NCI-H1048 (cell line): ENCODE results near the gene RPA3.

ENCODE experiments used
- DNase-seq: peaks from one replicate; lab custom pipeline; 2025; lab: John Stamatoyannopoulos, UW

The RPA3 gene

DNA sequence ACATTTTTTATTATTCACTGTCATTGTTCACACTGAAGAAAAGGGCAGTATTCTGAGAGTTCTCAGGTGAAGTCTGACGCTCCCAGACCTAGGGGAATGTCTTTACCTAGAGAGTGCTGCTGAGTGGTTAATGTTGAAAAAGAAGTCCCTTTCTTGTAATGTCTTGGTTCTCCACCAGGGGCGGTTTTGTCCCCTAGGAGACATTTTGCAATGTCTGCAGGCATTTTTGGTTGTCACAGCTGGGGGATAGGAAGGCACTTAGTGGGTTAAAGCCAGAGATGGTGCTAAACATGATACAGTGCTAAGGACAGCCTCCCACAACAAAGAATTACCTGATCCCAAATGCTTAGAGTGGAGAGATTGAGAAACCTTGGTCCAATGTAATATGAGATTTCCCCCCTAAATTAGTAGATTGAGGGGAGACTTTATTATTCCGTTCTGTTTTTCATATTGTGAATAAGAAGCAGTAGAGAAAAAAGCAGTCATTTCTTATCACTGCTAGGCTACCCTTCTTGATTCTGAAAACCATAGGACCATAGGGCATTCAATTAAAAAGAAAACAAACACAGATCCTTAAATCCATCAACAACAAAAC is 64.7 kb downstream of the RPA3 start:
- no peak for DNase-seq

DNA sequence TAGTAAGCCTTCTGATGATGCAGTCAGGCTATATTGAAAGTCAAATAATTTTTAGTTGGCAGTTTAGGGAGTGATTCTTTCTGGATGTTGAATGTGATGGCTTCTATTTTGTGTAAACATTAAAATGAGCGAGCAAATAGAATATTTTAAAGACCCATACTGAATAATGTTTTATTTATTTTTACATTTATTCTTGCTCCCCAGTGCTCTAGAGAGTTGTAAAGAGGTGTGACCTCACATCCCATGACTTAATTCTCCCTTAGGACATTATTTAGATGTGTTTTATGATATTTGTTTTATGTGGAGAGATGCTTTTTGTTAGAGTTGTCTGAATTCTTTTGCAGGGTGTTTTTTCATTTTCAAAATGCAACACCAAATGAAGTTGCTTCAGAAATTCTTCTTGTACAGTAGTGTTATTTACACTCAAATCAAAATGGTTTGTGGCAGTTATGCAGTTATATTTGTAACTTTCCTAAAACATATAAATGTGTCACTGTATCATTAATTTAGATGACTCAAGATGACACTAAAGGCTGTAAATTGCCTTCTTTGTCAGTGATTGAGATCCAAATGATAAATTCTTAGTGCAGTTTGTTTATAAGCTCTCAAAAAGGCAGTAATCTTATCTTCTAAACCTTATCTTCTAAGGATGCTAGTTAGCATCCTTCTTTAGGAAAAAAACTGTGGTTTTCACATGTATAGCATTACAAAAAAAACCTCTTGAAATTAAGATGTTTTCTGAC is 65.4 kb downstream of the RPA3 start:
- no peak for DNase-seq

DNA sequence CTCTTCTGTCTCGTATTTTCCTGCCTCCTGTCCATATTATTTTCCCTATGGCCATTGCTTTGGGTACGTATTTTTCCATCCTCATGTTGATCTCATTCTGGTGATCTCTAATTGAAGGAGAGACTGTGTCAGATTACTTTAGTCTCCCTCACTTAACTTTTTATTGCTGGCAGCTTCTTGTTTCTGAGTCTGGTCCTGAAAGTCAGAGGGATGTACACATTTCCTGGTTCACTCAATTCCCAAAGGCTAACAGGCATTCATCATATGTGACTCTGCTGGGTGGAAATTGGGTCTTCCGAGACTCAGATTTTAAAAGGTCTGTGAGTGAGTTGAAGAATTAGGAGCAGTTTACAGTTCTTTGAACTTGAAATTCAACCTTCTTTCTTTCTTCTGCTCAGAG is 66.9 kb downstream of the RPA3 start:
- DNase-seq: no peak

DNA sequence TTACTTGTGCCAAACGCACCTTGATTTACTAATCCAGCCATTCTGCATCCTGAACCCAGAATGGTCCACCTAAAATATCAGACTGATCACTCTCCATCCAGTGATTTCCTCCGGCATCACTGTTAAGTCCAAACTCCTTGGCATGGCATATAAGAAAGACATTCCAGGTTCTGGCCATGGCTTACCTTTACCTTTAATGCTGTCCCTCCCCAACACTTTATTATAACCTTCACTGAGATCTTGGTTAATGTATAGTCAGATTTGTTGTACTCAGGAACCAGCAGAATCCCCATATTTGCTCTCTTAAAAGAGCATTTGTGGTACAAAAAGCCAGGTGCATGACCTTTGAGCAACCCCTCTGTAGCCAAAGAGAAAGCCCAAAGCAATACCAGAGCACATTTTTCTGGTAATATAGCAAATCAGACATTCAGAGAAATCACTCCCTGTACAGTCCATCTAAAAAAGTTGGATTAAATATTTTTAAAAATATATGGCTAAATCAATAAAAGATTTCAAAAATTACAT is 67.7 kb downstream of the RPA3 start:
- no peak for DNase-seq

DNA sequence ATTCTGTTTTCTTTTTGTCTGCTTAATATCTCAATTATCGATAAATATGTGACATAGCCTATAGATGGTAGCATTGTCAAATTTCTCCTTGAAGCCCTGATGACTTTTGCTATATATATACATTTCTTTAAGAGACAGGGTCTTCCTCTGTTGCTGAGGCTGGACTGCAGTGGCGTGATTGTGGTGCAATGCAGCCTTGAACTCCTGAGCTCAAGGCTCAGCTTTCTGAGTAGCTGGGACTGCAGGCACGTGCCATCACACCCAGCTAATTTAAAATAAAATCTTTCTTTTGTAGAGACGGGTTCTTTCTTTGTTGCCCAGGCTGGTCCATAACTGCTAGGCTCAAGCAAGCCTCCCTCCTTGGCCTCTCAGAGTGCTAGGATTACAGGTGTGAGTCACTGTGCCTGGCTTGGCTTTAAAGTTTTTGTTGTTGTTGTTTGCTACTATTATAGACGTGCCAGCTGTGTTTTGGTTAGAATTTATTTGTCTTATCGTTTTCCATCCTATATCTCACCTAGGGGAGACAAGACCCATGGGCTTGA is 70.8 kb downstream of the RPA3 start:
- no peak for DNase-seq

DNA sequence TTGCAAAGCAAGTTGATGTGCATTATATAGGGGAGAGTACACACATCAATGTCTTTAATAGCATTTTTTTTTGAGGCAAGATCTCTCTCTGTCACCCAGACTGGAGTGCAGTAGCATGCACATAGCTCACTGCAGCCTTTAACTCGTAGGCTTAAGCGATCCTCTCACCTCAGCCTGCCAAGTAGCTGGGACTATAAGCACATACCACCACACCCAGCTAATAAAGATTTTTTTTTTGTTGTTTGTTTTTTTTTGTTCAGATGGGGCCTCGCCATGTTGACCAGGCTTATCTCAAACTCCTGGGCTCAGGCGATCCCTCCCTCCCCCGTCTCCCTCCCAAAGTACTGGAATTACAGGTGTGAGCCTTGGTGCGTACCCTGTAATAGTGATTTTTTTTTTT is 76.3 kb downstream of the RPA3 start:
- DNase-seq: no peak

DNA sequence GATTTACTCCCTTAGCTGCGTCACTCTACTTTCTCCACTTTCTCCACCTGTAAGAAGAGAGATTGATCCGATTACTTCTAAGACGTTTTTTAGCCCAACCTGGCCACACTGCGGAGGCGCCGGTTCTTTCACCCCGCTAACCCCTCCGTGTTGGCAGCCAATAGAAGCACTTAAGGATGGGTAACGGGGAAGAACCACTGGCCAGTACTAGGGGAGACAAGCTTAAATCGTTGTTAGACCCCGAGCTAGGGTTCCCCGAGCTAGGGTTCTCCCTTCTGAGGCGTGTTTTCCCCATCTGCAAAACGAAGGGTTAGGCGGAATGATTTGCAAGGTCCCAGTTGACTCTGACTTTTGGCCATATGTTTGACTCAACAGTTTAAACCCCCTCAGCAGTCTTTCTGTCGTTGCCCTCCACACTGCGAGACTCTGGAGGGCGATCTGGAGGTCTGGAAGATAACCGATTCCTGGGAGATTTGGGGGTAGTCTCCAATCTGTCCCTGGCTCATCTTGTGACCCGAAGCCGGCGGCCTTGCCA is 77.2 kb downstream of the RPA3 start:
- DNase-seq: no peak

DNA sequence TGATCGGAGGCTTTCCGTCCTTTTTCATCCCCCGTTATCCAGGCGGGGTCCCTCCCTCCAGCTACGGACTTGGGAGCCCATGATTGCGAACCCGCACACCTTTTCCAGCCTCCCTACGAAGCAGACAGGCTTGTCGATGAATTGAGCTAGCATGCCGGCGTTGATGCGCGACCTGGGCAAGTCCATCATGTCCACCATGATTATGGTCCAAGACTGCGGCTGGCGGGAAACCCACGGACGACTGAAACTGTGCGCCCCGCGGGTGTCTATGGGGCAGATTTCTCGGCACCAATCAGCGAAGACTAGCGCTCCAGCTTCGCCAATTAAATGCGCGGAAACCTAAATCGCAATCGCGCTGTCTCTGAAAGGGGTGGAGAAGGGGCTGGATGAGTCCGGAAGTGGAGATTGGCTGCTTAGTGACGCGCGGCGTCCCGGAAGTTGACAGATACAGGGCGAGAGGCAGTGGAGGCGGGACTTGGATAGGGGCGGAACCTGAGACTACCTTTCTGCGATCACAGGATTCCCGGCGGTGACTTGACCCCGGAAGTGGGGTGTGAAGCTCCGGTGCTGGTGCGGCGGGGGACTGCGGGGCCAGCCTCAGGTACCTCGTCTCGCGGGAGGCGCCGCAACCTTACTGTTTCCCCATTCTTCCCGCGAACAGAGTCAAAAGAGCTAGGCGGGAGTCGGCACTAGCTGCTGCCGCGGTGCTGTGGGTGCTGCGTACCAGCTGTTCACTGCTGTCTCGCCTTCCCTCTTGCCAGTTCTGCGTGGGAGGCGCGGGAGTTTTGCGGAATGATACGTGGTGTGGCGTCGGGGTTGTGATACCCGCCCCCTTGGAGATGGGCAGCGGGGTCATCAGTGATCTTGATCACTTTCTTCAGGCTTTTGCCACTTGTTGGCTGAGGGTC is 77.9 kb downstream of the RPA3 start, which contains the start of gene UMAD1:
Gene UMAD1 (plus strand): TSS at position 532 of the 908 bp plus-strand sequence. CDS start 32,620 bp downstream, outside the sequence.
- DNase-seq: peak; percentile 98

DNA sequence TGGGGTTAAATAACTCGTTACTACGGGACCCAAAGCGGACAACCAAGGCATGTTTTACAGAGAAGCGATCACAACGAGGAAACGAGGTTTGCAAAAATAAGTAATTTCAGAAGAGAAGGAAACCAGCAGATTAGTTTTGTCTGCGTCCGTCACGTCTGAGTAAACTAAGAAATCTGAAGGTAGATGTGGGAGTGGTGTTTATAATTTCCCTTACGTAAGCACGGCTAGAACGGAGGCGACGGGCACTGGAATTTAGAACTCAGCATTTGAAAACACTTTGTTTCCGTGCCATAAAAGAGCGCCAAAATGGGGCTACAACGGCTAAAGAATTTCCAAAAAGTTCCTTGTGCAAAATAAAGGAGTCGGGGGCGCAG is 78.6 kb downstream of the RPA3 start:
- no peak for DNase-seq

DNA sequence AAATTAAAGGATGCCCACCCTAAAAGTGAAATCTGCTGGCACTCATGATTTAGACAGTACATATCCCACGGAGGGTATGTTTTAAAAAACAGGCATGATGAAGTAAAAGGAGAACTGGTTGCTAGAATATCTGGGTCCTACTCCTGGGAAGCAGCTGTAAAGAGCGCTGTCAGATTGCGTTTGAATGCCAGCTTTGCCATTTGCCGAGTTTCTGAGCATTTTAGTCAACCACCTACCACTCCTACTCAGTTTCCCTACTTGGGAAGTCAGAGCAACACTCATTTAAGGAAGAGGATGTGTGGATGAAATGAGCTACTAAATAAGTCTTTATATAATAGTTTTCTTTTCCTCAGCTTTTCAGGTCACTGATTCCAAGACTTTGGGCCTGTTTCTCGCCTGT is 79.0 kb downstream of the RPA3 start:
- no peak for DNase-seq

DNA sequence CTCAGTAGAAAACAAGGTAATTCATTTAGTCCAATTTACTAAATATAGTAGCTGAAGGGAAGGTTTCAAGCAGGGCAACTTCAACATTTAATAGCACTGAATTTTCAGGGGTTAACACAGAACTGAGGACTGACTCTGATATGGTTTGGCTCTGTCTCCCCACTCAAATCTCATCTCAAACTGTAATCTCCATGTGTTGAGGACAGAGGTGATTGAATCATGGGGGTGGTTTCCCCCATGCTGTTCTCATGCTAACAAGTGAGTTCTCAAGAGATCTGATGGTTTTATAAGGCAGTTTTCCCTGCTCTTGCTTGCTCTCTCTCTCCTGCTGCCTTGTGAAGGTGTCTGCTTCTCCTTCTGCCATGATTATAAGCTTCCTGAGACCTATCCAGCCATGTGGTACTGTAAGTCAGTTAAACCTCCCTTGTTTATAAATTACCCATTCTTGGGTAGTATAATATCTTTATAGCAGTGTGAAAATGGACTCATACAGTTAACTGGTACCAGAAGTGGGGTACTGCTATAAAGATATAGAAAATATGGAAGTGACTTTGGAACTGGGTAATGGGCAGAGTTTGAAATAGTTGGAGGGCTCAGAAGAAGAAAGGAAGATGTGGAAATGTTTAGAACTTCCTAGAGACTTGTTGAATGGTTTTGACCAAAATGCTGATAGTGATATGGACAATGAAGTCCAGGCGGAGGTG is 87.6 kb downstream of the RPA3 start:
- DNase-seq: no peak

DNA sequence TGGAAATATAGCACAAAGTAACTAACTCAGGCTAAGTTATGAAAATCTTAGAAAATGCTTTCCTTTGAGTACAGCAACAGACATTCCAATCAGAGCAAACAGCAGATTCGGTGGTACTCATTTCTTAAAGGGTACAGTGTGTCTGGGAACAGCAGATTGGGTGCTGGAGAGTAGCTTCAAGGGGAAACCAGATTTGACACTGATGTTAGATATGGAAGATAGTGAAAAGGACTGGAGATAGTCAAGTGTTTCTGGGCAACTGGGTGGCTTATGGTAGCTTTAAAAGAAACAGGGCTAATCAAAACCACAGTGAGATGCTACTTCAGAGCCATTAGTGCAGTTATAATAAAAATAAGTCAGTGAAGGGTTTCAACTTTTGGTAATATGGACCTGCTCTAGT is 89.9 kb downstream of the RPA3 start:
- DNase-seq: no peak

DNA sequence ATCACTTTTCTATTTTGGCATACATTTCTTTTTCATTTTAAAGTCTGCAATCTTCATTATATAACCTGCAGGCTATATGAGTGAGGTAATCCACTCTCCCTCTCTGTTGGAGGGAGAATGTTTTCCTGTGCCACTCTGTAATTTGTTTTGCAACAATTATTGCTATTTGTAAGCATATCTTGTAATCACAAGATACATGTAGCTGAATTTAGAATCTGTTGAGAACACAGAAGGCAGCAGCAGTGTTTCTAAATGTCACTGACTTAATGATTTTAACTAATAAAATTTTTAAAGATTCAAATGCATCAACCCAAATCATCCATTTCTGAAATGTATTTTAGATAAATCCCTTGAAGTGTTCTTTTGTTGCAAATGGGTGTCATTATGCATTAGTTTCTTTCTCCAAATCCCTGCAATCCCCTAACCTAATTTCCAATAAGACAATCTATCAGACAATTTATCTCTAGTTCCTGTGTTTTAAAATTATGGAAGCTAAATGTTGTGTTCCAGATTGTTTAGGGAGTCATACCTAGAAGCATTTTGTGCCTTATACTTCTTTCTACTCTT is 97.7 kb downstream of the RPA3 start:
- no peak for DNase-seq

DNA sequence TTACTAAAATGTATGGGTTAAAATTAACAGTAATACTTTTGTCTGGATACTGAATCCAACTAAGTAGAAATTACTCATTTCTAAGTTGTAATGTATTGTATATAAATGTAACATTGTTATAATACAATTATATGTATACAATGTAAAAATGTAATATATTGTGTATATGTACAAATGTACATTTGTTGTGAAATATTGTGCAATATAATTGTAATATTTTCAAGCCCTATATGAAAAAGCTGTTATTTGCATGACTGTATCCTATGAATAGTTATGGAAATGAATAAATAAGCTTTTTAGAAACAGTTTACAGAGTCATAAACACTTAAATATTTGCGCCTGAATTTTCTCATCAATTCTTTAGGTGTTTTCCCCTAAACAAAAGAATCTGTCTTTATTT is 98.2 kb downstream of the RPA3 start:
- DNase-seq: no peak

DNA sequence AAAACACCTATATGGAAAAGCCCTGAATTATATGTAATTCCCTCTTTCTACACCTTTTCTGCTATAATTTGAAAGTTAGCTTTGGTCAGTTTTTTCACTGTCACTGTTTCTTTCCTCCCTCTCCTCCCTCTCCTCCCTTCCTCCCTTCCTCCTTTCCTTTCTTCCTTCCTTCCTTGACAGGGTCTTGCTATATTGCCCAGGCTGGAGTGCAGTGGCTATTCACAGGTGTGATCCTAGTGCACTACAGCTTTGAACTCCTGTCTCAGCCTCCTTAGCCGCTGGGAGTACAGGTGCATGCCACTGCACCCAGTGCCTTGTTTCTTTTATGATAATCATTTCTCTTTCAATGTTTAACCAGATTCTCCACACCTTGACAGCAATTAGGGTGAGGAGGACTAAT is 100.0 kb downstream of the RPA3 start:
- no peak for DNase-seq

DNA sequence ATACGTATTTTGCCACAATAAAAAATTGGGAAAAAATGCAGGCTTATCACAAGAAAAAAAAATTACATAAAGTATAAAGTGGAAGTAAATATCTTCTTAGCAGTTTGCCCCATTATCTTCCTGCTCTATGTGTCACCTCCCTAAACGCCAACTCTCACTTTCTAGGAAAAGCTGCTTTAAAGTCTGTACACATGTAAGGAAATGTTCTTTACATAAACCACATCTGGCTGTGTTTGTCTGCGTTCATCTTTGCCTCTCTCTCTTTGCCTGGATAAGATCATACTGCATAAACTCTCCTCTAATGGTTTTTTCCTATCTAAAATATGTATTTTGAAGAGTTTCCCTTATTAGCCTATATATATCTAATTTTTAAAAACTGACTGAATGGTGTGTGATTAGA is 100.9 kb downstream of the RPA3 start:
- DNase-seq: no peak

DNA sequence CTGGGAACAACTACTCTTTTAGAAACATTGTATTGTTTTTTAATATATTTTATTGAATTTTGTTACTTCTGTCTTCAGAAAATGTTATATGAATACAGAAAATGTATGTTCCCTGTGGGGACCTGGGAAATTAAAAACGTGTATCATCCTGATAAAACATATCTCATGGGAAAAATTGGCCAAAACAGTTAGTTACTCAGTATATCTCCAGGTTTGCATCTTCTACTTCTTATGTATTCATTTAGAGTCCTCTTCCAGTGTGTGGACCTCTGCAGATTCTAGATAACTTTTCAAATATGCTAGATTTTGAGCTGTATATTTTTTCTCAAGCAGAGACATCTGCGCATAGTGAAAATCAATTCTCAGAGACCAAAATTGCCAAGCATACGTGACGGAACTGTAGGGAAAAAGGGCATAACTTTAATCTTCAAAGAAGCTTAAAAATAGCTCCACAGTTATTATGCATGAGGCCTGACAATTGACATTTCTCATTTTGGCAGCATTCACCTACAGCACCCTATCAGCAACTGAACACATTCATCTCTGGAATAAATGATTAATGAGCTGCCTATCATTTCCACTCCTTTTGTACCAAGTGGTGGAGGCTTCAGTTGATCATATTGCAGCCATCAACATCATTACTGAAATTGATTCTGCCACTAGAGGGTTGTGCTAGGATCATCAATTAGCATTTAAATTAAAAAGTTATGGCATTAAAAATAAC is 104.2 kb downstream of the RPA3 start:
- no peak for DNase-seq

DNA sequence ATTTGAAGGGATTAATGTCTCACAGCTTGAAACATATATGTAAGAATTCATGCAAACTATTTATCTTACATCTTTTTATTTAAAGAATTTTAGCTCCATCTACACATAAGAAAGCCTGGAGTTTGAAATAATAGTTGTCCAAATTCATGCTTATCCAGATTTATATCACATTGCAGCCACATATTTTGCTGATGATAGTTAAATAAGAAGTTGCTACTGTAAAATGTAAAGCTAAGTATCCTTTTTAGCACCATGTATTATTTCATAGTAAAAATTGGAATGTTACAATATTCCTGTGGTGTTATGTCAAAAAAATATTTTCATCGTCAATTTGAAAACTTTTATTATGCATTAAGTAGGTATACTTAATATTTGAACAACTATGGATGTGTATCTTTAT is 105.2 kb downstream of the RPA3 start:
- DNase-seq: no peak

DNA sequence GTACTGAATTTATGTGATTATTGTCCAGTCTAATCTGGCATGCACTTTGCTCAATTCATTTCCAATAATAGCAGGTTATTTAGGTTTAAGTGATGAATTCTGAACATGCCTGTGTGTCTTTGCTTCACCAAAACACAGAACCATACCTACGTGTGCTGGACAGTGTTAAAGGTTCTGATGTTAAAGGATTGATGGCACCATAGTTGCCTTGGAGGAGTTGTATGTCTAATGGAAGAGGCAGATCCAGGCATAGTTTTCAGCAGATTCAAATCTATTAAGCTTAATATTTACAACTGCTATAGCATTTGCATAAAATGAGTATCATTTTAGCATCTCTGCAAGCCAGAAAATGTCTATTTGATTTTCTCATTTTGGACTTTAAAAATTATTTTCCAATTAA is 105.9 kb downstream of the RPA3 start:
- DNase-seq: no peak

DNA sequence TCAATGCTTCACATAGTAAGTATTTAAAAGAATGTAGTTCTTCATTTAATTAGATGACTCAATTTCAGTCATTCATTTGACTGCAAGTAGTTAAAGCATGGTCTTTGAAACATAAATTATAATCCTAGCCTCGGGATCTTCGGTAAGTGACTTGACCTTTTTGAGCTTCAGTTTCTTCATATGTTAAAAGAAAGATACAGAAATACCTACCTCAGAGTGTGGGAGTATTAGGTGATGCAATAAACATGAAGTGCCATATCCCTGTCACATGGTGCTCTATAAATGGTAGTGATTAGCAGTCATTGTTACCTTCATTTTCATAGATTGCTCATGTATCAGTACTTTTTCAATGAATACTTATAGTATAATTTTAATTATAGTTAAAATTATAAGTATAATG is 109.1 kb downstream of the RPA3 start:
- DNase-seq: no peak

DNA sequence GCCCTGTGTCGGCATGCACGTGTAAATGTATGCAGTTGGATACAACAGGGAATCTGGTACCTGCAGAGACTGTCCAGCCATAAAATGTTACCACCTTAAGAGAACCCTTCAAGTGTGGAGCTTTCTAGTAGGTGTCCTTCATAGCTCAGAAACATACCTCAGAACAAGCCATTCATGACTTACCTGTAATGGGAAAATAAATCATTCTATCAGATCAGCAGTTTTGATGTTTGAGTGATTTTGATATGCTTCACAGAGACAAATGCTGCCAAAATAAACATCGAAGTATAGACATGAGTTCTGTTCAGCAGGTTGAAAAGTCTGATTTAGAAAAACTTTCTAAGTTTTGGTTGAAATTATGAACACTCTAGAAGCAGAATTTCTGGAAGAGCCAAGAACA is 111.4 kb downstream of the RPA3 start:
- no peak for DNase-seq
